HG02970 (cell line): Measurements from ENCODE around the gene GRAMD1B.
"Not testable (repeated sequence)": the region's sequence is repeated elsewhere in the genome, so short reads cannot be mapped to it uniquely, and the experiment has no call there.

Experiments
- ATAC-seq: cut with Tn5 transposase; IDR thresholded peaks from one replicate; pipeline ENCODE4 v1.9.1; 2021; ENCODE audit warnings: mild to moderate bottlenecking, moderate library complexity, moderate number of reproducible peaks; ENCODE audit not compliant: unreplicated experiment, low FRiP score

Gene GRAMD1B

DNA sequence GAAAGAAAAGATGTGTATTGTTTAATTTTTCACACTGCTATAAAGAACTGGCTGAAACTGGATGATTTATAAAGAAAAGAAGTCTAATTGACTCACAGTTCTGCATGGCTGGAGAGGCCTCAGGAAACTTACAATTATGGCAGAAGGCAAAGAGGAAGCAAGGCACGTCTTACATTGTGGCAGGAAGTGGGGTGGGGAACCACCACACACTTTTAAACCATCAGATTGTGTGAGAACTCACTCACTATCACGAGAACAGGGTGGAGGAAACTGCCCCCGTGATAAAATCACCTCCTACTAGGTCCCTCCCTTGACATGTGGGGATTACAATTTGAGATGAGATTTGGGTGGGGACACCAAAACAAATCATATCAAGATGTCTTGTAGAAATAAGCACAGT is 229.9 kb downstream of the GRAMD1B start:
- not testable (repeated sequence) for ATAC-seq

DNA sequence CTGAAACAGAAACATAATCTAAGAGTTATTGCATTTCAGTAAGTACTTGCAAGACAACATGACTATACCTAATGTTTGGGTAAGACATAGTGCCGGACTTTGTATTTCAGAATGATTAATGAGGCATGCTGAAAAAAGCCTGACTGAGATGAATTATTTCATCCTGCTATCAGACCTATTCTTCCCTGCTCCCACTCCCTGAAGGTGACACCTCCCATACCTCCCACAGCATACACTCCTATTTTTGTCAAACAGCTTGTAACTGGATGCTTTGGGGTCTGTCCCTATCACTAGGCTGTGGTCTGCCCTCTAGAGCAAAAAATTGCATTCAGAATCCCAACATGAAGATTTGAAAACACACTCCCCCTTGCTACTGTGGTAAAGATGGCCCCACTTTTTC is 235.2 kb downstream of the GRAMD1B start:
- no peak for ATAC-seq

DNA sequence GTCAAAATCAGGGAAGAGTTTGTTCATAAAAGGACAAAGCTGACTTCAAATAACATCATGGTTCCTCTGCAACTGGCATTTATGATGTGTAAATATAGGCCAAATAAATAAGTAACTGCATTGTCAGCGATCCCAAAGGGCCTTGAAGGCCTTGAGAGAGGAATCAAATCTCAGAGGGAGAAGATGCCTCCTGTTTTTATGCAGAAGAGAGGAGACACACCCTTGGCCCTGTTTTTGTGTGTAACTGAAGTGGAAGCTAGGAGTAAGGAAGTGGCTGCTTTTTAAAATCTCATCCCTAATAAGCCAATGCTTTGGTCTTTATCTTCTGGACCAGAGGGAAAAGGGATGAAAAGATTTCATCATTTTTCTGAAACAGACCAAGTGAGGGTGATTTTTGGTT is 240.0 kb downstream of the GRAMD1B start:
- no peak for ATAC-seq

DNA sequence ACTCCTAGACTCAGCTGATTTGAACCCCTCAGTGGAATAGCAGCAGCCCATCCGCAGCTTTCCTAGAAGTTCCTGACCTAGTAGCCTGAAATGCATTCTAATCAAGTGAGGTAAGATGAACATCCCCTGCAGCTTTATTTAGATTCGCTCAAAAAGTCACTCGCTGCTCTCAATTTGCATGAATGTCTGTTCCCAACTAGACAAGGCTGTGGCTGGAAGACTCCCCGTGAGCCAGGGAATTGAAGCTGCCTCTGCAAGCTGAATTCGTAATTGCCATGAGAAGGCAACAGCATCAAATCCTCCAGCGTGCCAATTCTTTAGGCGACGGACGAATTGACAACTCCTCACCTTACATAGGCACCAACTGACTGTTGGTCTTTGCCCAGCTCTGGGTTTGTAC is 241.5 kb downstream of the GRAMD1B start:
- ATAC-seq = no peak

DNA sequence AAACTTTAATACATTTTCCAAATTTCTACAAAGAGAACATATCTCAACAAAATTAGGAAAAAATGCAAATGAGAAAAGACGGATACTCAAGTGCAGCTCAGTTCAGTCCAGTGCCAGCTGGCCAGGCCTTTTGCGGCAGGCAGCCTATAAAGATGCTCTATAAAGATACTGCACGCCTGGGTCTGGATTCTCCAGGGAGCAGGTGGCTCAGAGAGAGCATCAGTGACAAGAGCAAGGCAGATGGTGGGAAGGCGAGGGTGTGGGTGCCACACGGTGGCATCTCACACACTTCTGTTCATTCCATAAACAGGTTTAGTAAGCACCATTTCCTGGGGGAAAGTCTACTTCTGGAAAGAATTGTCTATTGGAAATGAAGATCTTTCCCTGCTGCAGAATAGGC is 242.5 kb downstream of the GRAMD1B start:
- ATAC-seq = no peak

DNA sequence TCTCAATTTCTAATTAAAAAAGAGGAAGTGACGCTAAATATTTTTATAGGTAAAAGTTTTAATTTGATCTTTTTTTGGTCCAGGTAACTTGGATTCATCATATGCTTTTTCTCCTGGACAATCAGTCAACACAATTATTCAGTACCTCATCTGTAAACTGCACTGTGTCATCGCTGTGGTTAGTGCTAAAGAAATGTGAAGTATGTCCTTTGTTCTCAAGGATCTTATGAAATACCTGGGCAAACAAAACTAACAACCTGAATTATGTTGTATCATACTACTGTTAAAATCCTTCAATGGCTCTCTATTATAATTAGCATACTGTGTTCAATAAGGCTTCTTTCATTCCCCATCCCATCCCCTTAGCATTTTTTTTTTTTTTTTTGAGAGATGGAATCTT is 244.2 kb downstream of the GRAMD1B start:
- ATAC-seq = no peak
